NB4 (cell line): ENCODE results near the gene ENDOV.

Experiments
- DNase-seq: peaks from one replicate; pipeline ENCODE4 v3.0.0; 2010; ENCODE audit warnings: low read depth
- H3K4me3 ChIP-seq: one replicate; pipeline ENCODE4 v1.5.1; 2011; ENCODE audit warnings: mild to moderate bottlenecking, low read depth, low read length, moderate library complexity
- CTCF ChIP-seq: IDR thresholded peaks from one replicate; pipeline ENCODE4 v1.5.1; 2012; ENCODE audit warnings: low read depth, low read length
- MAX ChIP-seq: IDR thresholded peaks from 2 replicates; pipeline ENCODE4 v1.6.1; 2011; ENCODE audit warnings: low read depth, low read length
- MYC ChIP-seq: IDR thresholded peaks from 2 replicates; pipeline ENCODE4 v1.6.1; 2011; ENCODE audit warnings: low read depth, low read length
- POLR2A ChIP-seq: IDR thresholded peaks from 2 replicates; pipeline ENCODE4 v1.6.1; 2011; ENCODE audit warnings: mild to moderate bottlenecking; ENCODE audit not compliant: insufficient read length; ENCODE audit errors: extremely low read depth

Gene ENDOV

GRCh38 chr17:80460429-80460834 is 45.5 kb downstream of the ENDOV start:
- no peak overlapping the region for H3K4me3 ChIP-seq
- DNase-seq, result no peak
- TF ChIP-seq CTCF (no peak), POLR2A (no peak), MYC (no peak), MAX (no peak)

GRCh38 chr17:80461528-80462160 is 46.7 kb downstream of the ENDOV start:
- no peak for DNase-seq
- no peak for TF ChIP-seq MAX
- no peak for TF ChIP-seq MYC
- no peak for TF ChIP-seq POLR2A
- no peak for TF ChIP-seq CTCF
- no peak overlapping the region for H3K4me3 ChIP-seq

- DNase-seq, result no peak
- TF ChIP-seq POLR2A, result no peak
- no peak for TF ChIP-seq MAX
- no peak for TF ChIP-seq CTCF
- TF ChIP-seq MYC, result no peak
Observed at GRCh38 chr17:80463784-80464400, 48.9 kb downstream of the ENDOV start.

GRCh38 chr17:80464486-80464885 is 49.5 kb downstream of the ENDOV start:
- TF ChIP-seq MAX (no peak), CTCF (no peak), MYC (no peak), POLR2A (no peak)
- no peak overlapping the region for H3K4me3 ChIP-seq
- DNase-seq, result no peak

More at GRCh38 chr17:80463784-80464400, 48.9 kb downstream of the ENDOV start:
- H3K4me3 ChIP-seq, result no peak overlapping the region

GRCh38 chr17:80465327-80465974 is 50.5 kb downstream of the ENDOV start:
- DNase-seq, result no peak
- TF ChIP-seq MAX, result no peak
- TF ChIP-seq MYC, result no peak
- TF ChIP-seq CTCF, result no peak
- TF ChIP-seq POLR2A, result no peak

More at GRCh38 chr17:80465327-80465974, 50.5 kb downstream of the ENDOV start:
- H3K4me3 ChIP-seq, result no peak overlapping the region
